ENCODE measurements around the gene CXorf38. TPM values are rescaled to one million over a fixed set of nuclear protein-coding genes. Genes with fewer than 3 reads are reported as not detected.

Gene CXorf38
- total and polyA plus RNA-seq, 9 of the 15 experiments (the other 6 are each of a cell fraction or from before 2014, with no cell fraction given) = 1.2 to 12.8 (median 8.4) TPM

- no peaks in the 10 kb centered on the region for H3K79me2 ChIP-seq (ENCODE audit: control insufficient read depth, insufficient read depth, low read length)
- no peak for FAIRE-seq
- H3K4me2 ChIP-seq (ENCODE audit: insufficient read depth, low read length) = no peak overlapping the region
- H4K20me1 ChIP-seq (replicated peaks; ENCODE audit: control insufficient read depth, insufficient read depth, low read length) = no peaks in the 10 kb centered on the region
- ChIA-PET POLR2A (no interaction called here), CTCF (ENCODE audit: low intra/inter-chr PET ratio) (no interaction called here)
- no peak overlapping the region for H3K9ac ChIP-seq (ENCODE audit: insufficient read depth in 1 of 2, low read depth in 2 of 2, low read length in 2 of 2)
- no peak overlapping the region for H2AFZ ChIP-seq (ENCODE audit: low read depth, low read length)
- H3K36me3 ChIP-seq (ENCODE audit: control insufficient read depth, insufficient read depth, low read length) = peaks cover 75% of the 10 kb centered on the region; the same call in 2 of the 3 replicates
- 96% methylated on average over 4 of the region's 4 CpGs for WGBS (ENCODE audit: insufficient coverage, low coverage, missing lambda C conversion rate)
- no peaks in the 10 kb centered on the region for H3K27me3 ChIP-seq (ENCODE audit: control insufficient read depth in 2 of 2, insufficient read depth in 2 of 2, low read length in 2 of 2)
- H3K9me3 ChIP-seq (replicated peaks; ENCODE audit: control insufficient read depth, insufficient read depth, low read depth, low read length) = no peaks in the 10 kb centered on the region
- in situ Hi-C loops (cut with MboI) (no loop called here), intact Hi-C loops (cut with micrococcal nuclease) (no loop called here)
- no peaks in the 10 kb centered on the region for H3K9me1 ChIP-seq (ENCODE audit: control insufficient read depth, insufficient read depth, low read length)
- ATAC-seq = no peak
- BruUV-seq (replicated peaks) = no TSS peak
- H3K4me3 ChIP-seq = no peak overlapping the region
- H3K27ac ChIP-seq (ENCODE audit: extremely low read depth, low read depth, low read length) = no peak overlapping the region
- no peak for DNase-seq (ENCODE audit: extremely low read depth in 1 of 4, low spot score in 3 of 4)
- no peaks in the 10 kb centered on the region for H3K4me1 ChIP-seq (replicated peaks in 1 of 2; ENCODE audit: control insufficient read depth in 2 of 2, insufficient read depth in 2 of 2, low read length in 2 of 2)
- no peak for TF ChIP-seq CHAMP1 (IDR thresholded peaks at IDR 0.05)
- TF ChIP-seq UBTF (IDR thresholded peaks at IDR 0.05; ENCODE audit: borderline replicate concordance in 1 of 2, low read depth in 2 of 2, low read length in 2 of 2) = no peak
- TF ChIP-seq PRDM10 (IDR thresholded peaks at IDR 0.05; ENCODE audit: partially characterized antibody) = no peak
- TF ChIP-seq ZNF551 (CRISPR knock-in tag; IDR thresholded peaks at IDR 0.05) = no peak
- TF ChIP-seq NR2C1 (IDR thresholded peaks at IDR 0.05) = no peak
- no peak for TF ChIP-seq NR2C1 (tag; IDR thresholded peaks at IDR 0.05)
- TF ChIP-seq POLR2AphosphoS2 (IDR thresholded peaks at IDR 0.05; ENCODE audit: low read length) = no peak
- no peak for TF ChIP-seq ARID3B (CRISPR knock-in tag; IDR thresholded peaks at IDR 0.05; ENCODE audit: borderline replicate concordance)
- TF ChIP-seq SMARCA5 (IDR thresholded peaks at IDR 0.05) = no peak
- no peak for TF ChIP-seq IRF9 (tag; IDR thresholded peaks at IDR 0.05)
- no peak for TF ChIP-seq SUPT5H (IDR thresholded peaks at IDR 0.05)
These were observed 15.2 kb downstream of the CXorf38 start for GRCh38 chrX:40632199-40632598.

Data from K562 (cell line).